AG09319 (cell line): ENCODE data around the gene NEDD9.

ENCODE experiments used
- DNase-seq: peaks from one replicate; pipeline ENCODE4 v3.0.0-alpha.2; 2010; ENCODE audit warnings: low read depth; ENCODE audit errors: extremely low read depth
- TF ChIP-seq, protein P1 (sequence below): IDR thresholded peaks from 2 replicates; pipeline ENCODE4 v1.5.1; 2011; ENCODE audit warnings: low read depth, mild to moderate bottlenecking, inconsistent platforms, low read length, moderate library complexity

Gene NEDD9

GRCh38 chr6:11268978-11269377 is 36.5 kb upstream of the NEDD9 start:
- TF ChIP-seq, protein P1, sequence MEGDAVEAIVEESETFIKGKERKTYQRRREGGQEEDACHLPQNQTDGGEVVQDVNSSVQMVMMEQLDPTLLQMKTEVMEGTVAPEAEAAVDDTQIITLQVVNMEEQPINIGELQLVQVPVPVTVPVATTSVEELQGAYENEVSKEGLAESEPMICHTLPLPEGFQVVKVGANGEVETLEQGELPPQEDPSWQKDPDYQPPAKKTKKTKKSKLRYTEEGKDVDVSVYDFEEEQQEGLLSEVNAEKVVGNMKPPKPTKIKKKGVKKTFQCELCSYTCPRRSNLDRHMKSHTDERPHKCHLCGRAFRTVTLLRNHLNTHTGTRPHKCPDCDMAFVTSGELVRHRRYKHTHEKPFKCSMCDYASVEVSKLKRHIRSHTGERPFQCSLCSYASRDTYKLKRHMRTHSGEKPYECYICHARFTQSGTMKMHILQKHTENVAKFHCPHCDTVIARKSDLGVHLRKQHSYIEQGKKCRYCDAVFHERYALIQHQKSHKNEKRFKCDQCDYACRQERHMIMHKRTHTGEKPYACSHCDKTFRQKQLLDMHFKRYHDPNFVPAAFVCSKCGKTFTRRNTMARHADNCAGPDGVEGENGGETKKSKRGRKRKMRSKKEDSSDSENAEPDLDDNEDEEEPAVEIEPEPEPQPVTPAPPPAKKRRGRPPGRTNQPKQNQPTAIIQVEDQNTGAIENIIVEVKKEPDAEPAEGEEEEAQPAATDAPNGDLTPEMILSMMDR: no peak
- DNase-seq: no peak

DNA sequence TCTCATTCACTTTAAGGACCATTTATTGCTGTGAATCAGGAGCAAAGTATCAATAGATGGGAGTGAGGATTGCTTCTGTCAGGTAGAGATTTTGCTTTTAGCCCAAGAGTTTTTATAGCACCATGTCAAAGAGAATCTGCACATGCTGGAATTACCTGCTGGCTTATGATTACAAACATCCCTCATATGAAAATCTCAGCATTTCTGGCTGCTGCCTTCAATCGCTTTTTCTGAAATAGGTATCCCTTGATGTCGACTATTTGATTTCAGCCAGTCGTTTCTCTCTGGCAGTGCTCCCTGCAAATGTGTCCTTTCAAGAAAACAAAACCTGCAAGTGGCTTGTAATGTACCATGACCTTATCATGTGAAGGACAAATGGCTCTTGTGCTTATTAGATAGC is 34.5 kb upstream of the NEDD9 start:
- TF ChIP-seq, protein P1: no peak
- DNase-seq: no peak

- TF ChIP-seq, protein P1: no peak
- no peak for DNase-seq
Observed at GRCh38 chr6:11265932-11266331, 33.5 kb upstream of the NEDD9 start.

DNA sequence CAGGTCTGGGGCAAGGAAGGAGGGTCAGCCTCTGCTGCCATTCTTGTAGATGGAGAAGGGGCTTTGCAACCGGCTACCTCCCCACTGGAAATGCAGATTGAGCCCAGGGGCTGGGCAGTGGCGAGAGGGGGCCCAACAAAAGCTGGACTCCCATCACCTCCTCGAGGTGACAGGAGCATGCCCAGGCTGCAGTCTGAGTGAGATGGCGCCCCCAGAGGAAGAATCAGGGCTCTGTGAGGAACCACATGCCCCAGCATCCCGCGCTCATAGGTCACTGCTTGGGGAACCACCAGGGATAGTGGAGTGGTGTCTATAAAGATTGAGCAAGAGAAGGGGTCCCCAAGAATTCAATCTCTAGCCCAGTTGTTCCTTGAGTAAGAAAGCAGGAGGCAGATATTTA is 31.6 kb upstream of the NEDD9 start:
- TF ChIP-seq, protein P1: no peak
- DNase-seq: no peak

GRCh38 chr6:11263291-11263775 is 30.9 kb upstream of the NEDD9 start:
- DNase-seq: peak; percentile 39
- TF ChIP-seq, protein P1: no peak

DNA sequence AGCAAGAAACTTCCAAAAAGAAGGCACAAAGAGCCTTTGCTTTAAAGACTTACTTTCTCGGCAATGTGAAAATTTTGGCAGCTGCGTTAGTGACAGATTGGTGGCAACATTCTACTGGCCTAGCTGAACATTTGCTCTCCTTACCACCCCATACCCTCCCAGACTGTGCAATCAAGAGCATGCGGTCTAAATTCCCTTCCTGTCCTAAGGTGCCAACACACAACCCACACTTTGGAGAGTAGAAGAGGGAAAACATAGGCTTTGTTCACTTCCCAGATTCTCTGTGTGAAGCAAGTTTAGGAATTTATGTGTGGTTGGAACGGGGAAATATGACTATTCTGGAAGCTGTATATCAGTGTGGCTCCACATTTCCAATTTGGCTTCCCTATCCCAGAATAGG is 29.8 kb upstream of the NEDD9 start:
- DNase-seq: no peak
- TF ChIP-seq, protein P1: no peak

DNA sequence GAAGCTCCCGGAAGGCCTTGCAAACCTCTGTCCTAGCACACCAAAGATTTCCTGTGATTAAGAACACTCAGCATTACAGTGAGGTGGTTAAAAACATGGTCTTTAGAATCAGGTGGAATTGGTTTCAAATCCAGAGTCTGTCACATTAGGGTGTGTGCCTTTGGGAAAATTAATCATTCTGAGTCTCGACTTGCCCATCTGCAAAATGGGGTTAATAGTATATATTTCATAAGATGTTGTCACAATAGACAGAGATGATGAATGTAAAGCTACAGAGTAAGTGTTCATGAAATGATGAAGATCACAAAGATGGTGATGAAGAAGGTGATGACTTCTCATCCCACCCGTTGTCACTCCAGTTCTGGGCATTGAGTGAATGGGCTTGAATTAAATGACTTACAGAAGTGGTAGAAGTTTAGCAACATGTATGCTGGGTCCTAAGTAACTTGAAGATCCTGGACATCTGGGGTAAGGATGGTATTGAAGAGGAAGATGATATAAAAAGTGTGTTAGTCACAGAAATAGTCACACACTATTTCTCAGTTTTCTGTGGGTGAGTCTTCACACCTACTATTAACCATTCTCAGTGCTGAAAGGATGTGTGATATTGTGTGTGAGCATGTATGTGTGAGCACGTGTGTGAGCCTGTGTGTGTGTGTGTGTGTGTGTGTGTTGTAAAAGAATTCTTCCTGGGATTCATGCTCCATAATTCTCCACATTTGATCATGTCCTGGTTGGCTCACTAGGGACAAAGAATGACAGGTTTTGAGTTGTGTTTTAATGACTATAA is 28.0 kb upstream of the NEDD9 start:
- TF ChIP-seq, protein P1: no peak
- no peak for DNase-seq
